HT1080 (cell line): ENCODE results near the gene AP1S3. TPM values are rescaled to one million over a fixed set of nuclear protein-coding genes. Genes with fewer than 3 reads are reported as not detected.
A peak's percentile ranks its signal among the peaks of the same experiment; 100 is the strongest.

Source experiments
- DNase-seq: peaks from one replicate; pipeline ENCODE4 v3.0.0-alpha.2; 2015; ENCODE audit warnings: low read depth
- total RNA-seq: library from RNA; depleted of rRNA; stranded (reverse); fragments of >200 nt; shearing (Covaris generic); gene quantifications from 2 replicates; pipeline ENCODE4 v1.2.3, GENCODE V29; 2014; rRNA removed

Gene AP1S3
- total RNA-seq, 1 experiment from 2014 or later: 13.3 TPM

DNA sequence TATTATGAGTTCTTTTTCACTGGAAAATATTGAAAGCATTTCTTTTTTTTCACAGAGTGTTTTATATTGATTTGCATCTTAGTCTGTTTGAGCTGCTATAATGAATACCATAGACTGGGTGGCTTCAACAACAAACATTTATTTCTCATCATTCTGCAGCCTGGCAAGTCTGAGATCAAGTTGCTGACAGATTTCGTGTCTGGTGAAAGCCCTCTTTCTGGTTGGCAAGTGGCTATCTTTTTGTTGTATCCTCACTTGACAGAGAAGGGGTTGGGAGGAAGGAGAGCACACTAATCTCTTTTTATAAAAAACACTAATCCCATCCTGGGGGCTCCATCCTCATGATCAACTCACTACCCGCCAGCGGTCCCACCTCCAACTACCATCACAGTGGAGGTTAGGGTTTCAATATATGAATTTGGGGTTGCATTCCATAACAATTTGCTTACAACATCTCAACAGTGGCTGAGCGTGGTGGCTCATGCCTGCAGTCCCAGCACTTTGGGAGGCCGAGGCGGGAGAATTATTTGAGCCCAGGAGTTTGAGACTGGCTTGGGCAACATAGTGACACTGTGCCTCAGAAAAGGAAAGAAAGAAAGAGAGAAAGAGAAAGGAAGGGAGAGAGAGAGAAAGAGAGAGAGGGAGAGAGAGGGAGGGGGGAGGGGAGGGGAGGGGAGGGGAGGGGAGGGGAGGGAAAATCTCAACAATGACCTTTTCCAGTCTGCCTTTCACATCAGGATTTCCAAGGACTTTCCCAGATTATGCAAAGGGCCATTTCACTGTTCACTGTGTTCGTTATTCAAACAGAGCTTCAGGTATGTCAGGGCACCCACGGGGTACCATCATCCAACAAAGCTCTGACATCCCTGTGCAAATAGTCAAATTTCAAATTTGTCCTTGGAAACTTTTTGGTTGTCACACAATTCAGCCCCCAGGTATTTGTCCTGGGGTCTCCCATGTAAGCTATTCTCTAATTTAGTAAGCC lies 111.1 kb downstream of the AP1S3 start:
- DNase-seq: peak; percentile 7

- DNase-seq: peak; percentile 98
Observed at GRCh38 chr2:223725494-223725893, 111.9 kb downstream of the AP1S3 start.

DNA sequence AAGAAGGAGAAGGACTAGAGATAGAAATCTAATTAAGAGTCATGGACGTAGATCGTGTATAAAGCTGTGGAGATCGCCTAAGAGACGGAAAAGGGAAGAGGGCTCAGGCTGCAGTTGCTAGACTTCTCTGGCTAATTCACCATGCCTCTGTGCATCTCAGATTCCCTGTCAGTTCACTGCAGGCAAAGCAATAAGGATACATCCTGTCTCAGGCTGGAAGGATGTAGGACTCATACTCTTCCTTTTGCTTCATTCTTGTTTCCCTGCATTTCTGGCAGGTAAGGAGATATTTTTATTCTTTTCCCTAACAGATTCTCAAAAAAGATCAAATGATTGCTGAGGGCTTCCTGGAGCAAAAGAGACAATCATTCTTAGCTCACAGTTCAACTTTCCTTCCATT lies 112.5 kb downstream of the AP1S3 start:
- peak; percentile 65 for DNase-seq

DNA sequence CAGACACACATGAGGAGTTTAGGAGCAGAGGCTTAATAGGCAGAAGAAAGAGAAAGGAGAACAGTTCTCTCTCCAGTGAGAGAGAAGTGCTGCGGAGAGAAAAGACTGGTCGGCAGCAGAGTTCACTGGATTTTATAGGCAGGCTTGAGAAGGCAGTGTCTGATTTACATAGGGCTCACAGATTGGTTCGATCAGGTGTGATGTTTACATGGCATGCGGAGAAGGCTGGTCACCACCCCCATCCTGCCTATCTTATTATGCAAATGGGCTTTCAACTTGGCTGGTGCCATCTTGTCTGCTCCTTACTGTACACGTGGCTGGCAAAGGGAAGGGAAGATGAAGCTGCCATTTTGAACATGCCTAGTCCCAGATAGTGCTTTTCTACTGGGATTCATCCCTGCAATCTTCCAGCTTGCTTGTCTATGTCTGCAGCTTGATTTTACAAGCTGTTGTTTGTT lies 113.4 kb downstream of the AP1S3 start:
- peak; percentile 18 for DNase-seq

DNA sequence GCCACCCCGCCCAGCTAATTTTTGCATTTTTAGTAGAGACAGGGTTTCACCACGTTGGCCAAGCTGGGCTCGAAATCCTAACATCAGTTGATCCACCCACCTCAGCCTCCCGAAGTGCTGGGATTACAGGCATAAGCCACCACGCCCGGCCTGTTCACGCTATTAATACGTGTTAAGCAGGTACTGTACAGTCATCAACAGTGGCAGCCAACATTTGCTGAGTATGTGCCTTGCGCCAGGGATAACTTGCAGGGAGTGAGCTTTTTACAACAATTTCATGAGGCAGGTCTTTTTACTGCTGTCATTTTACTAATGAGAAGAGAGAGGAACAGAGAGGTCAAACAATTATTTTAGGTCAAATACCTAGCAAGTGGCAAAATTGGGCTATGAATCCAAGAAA lies 115.2 kb downstream of the AP1S3 start:
- DNase-seq: no peak

GRCh38 chr2:223721746-223722145 lies 115.6 kb downstream of the AP1S3 start:
- DNase-seq: no peak

GRCh38 chr2:223720367-223720766 lies 117.0 kb downstream of the AP1S3 start:
- no peak for DNase-seq

DNA sequence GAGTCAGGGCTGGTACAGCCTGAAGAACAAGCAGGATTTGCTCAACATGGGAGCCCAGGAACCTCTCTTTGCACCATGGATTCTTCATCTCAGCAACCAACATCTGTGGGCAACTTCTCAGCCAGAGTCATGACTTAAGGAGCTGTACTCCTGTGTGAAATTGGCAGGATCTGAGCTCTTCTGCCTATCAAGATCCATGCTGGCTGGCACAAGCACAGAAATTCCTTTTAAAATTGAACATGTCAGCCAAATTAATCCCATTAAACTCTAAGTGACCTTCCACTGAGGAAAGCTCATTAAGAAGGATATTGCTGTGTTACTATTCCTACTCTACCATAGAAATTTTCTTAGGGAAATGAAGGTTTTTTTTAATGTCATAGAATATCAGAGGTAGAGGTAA lies 124.7 kb downstream of the AP1S3 start:
- no peak for DNase-seq

DNA sequence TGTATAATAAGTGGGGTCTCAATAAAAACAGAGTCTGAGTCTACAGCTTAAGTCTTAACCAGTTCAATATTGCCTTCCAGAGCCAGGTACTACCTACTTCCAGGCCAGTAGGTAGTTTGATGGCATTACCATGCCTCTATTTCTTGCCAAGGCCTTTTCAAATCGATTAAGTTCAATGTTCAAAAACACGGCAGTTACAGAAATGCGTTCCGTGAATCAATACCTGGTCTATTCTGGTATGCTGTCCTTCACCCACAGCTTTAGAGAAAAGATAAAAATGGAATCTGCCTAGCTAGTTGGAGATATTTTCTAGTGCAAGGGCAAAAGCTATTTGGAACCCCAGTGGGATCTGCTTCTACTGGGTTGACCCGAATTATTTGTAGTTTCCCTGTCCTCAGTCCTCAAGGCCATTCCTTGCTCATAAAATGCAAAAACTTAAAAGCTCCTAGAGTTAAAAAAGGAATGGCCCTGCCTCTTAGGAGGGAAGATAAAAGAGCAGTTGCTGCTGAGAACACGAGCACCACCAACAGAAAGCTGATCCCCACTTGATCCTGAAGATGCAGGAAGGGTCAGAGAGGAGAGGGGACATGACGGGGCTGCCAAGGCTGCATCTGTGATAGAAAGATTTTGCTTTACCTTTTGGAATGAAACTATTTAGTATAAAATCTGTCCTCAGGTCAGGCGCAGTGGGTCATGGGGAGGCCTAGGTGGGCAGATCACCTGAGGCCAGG lies 125.6 kb downstream of the AP1S3 start:
- no peak for DNase-seq

Other genes starting within 250 kb of the AP1S3 start
- 4.6 and 8.2 TPM in 2 replicates for gene SCG2, start 235.2 kb downstream of the AP1S3 start, total RNA-seq
- 60.8 and 120 TPM in 2 replicates for gene WDFY1, start 107.8 kb upstream of the AP1S3 start, total RNA-seq
- 44.6 and 47.8 TPM in 2 replicates for gene MRPL44, start 119.9 kb upstream of the AP1S3 start, total RNA-seq
- gene SERPINE2, start 201.7 kb upstream of the AP1S3 start, total RNA-seq: 135 and 188 TPM in 2 replicates